ENCODE data around the gene VWF.

DNA sequence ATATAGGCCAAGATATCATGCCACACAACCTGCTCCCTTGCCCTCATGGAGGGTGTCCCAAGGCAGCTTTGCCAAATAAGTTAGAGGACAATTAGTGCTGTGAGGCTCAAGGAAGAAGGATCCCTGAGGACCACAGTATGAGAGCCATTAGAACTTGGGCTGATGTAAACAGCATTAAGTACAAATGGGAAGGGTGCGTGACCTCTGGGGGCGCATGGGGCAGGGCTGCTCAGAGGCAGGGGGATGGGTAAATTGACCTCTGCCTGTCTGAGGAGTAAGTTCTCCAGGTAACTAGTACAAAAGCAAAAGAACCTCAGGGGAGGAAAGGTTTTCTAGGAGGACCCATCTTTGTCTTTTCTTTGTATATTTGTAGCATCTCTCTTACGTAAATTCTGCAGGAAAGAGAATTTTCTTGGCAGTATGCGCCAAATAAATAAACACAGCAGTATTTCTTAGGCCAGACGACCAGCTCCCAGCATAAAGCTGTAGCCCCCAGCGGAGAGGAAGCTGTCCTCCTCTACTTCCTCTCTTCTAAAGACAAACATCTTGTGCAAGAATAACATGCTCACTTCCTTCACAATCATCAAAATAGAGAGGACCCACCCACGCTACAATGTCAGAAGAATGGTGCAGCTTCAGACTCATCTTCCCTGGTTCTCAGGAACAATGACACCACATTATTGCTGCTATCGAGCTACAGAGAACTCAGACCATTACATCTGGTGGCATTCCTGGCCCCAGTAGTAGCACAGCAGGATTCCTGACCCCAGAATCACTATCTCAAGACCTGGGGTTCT lies 16.4 kb upstream of the VWF start:
- TF ChIP-seq EZH2phosphoT487 (IDR thresholded peaks at IDR 0.05; ENCODE audit: low read depth), result no peak
- TF ChIP-seq, protein P1, sequence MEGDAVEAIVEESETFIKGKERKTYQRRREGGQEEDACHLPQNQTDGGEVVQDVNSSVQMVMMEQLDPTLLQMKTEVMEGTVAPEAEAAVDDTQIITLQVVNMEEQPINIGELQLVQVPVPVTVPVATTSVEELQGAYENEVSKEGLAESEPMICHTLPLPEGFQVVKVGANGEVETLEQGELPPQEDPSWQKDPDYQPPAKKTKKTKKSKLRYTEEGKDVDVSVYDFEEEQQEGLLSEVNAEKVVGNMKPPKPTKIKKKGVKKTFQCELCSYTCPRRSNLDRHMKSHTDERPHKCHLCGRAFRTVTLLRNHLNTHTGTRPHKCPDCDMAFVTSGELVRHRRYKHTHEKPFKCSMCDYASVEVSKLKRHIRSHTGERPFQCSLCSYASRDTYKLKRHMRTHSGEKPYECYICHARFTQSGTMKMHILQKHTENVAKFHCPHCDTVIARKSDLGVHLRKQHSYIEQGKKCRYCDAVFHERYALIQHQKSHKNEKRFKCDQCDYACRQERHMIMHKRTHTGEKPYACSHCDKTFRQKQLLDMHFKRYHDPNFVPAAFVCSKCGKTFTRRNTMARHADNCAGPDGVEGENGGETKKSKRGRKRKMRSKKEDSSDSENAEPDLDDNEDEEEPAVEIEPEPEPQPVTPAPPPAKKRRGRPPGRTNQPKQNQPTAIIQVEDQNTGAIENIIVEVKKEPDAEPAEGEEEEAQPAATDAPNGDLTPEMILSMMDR (IDR thresholded peaks at IDR 0.05; ENCODE audit: low read depth, low read length), result no peak
